ENCODE results near the gene LHX3.

LHX3 gene

GRCh38 chr9:136174779-136175615 is 29.9 kb downstream of the LHX3 start:
- no peak for DNase-seq

- DNase-seq, result no peak
Observed at GRCh38 chr9:136173648-136174290, 31.2 kb downstream of the LHX3 start.

- DNase-seq, result no peak
Observed at GRCh38 chr9:136172412-136173079, 32.4 kb downstream of the LHX3 start.

DNA sequence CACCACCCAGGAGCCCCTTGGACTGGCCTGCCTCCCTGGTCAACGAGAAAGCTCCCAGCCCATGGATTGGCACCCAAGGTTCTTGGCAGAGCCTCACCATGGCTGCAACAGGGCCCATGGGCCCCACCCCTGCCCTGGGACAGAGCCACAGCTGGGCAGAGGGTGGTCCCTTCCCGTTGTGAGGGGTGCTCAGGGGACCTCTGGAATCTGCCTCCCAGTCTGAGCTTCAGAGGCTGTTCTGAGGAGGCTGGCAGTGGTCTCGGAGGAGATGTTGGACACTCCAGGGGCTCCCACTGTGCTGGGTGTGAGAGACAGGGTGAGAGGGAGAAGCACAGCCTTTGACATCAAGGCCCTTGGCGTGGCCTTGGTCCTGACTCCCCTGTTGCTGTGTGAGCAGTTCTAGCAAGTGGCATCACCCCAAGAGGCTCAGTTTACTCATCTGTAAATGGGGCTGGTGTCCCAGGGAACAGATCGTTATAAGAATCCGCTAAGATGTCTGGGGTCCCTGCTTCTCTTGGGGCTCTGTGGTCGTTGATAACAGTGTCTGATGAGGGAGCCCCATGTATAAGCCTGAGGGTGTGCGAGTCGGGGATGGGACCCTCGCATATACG is 33.0 kb downstream of the LHX3 start:
- no peak for DNase-seq

- DNase-seq, result no peak
Observed at GRCh38 chr9:136171009-136171800, 33.7 kb downstream of the LHX3 start.

DNA sequence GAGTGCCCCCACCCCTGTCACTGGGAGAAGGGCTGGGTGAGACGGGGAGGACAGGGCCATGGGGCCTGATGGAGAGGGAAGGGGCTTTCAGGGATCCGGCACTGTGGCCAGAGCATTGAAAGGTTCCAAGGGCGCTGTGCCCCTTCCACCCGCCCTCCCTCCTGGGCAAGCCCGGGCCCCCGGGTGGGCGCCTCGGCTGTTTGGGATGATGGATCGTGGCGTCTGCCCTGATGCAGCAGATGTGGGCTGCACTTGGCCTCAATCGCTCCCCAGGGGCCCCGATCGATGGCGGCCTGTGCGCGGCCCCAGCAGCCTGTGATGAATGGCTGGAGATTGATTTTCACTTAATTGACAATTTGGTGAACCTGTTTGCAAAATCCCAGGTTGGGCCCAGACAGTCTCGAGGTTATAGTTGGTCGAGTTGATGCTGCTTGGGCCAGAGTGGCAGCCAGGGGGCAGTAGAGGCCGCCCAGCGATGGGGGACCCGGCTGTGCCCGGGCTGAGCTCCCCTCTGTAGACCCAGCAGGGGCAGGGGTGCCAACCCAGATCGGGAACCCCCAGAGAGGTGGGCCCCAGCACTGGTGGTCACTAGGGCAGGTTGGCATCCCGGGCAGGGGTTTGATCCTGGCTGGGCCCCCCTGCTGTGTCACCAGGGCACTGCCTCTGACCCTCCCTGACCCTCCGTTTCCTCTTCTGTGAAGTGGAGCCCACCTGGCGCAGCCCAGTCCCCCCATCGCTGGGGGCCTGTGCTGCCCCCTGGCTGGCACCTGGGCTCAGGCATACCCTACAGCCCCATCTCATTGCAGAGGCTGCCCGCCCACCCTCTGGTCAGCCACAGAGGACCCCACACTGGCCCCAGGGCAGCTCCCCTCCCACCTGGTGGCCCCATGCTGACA is 34.7 kb downstream of the LHX3 start:
- peak; percentile 80 for DNase-seq

GRCh38 chr9:136169495-136169894 is 35.4 kb downstream of the LHX3 start:
- no peak for DNase-seq

GRCh38 chr9:136163248-136163850 is 41.6 kb downstream of the LHX3 start:
- no peak for DNase-seq

GRCh38 chr9:136160995-136161610 is 43.8 kb downstream of the LHX3 start:
- no peak for DNase-seq

DNA sequence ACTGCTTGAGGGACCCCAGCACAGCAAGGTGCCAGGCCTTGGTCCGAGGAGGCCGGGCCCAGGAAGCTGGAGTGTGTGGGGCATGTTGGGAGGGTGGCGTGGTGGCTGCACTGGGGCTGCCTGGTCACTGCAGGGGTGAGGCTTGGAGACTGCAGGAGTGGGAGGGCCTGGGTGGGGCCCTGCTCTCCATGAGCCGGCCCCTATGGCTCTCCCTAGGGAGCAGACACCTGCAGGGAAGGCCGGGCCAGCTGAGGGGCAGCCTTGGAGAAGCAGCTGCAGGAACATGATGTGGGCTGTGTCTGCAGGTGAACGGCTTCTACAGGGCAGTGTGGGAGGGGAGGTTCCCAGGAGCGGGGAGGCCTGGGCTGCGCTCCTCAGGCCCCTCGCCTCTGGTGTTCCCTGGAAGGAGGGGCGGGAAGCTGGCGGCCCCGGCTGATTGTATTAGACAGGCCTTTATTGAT is 44.5 kb downstream of the LHX3 start:
- DNase-seq, result no peak

DNA sequence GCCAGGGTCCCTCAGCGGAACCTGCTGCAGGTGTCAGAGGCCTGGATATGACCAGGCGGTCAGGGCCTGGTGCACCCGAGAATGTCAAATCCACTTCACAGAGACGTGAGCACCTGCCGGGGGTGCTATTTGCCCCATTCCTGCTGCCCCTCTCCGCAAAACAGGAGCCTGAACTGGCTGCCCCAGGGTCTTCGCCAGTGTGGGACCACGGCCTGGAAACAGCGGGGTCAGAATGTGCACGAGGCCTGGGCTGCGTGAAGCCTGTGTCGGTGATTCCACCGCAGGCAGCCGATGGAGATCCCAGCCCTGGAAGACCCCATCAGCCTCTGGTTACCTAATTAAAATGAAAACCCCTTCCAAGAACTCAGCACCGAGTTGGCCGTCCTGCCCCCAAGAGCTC is 45.1 kb downstream of the LHX3 start:
- no peak for DNase-seq

DNA sequence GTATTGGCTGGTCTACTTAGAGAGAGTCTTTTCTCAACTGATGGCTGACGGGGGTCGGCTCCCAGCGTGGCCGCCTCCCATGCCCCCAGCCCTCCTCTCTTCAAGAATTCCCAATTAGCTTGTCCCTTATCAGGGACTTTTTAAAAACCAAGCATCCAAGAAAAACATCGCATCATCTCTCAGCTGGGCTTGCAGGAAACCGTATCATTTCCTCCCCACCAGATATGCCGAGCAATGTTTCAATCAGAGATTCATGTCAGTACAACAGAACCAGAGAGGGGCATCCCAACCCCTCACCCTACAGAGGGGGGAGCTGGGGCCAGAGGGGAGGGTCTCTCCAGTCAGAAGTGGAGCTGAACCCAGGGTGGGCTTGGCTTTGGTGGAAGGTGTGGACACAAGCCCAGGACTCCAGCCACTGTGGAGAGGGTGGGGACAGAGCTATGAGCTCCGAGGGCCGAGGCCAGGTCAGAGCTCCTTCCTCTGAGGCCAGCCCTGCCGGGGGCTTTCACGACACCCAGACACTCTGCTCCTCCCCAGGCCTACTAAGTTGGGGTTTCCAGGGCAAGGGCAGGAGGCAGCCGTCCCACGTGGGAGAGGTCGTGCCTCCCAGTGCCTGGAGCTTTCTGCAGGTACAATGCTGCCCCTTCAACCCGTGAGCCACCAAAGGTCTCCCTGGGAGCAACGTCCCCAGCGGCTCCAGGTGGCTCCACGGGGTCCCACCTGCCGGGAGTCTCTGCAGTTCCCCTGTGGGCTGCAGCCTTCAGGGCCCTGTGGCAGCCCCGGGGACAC is 47.3 kb downstream of the LHX3 start:
- DNase-seq, result no peak

GRCh38 chr9:136156209-136157120 is 48.5 kb downstream of the LHX3 start:
- no peak for DNase-seq

GRCh38 chr9:136155576-136155975 is 49.4 kb downstream of the LHX3 start:
- no peak for DNase-seq

DNA sequence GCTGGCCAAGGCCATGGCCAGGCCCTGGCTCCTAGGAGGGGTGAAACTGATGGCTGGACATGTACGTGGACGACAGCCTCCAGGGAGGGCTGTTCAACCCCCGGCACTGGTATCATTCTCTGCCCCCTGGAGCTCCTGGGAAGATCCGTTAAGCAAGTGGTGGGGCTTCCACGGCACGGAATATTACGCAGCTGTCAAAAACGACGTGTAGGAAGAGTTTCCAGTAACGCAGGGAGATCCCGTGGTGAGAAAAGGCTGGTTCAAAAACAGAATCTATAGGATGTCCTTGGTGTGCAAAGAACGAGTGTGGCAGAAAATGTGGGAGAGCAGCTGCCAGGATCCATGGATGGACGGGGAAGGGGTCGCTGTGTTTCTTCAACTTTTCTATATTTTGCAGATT is 50.0 kb downstream of the LHX3 start:
- DNase-seq, result no peak

DNA sequence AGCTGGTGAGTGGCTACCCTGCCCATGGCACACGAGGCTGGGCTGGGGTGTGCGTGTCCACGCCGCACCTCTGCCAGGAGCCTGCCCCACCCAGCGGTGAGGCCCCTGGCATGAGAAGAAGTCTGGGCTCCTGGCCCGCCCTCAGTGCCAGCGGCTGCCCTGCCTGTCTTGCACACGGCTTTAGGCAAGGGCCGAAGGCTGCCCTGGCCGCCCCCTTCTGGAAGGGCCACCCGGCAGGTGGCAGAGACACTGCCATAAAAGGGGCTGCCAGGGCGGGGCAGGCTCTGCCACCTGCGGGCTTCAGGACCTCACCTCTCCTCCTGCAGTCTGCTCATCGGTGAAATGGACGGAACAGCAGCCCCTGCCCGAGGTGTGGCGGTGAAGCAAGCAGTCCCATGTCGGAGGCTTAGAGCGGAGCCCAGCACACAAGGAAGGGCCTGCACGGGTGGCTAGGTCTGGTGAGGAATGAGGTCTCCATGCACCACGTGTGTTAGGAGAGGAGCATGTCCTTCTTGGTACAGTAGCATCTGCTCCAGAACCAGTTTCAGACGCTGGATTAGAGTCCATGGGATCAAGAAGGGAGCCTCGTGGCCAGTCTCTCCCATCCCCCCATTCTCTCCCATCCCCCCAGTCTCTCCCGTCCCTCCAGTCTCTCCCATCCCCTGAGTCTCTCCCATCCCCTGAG is 51.4 kb downstream of the LHX3 start:
- DNase-seq, result no peak

- no peak for DNase-seq
Observed at GRCh38 chr9:136152931-136153330, 52.0 kb downstream of the LHX3 start.

- no peak for DNase-seq
Observed at GRCh38 chr9:136152543-136152866, 52.4 kb downstream of the LHX3 start.
